Ecto neural progenitor cell (in vitro differentiated cells): Measurements from ENCODE around the gene RAB22A.
A peak's percentile ranks its signal among the peaks of the same experiment; 100 is the strongest.
"Not testable (repeated sequence)": the region's sequence is repeated elsewhere in the genome, so short reads cannot be mapped to it uniquely, and the experiment has no call there.

ENCODE experiments used
- DNase-seq: peaks from one replicate; pipeline ENCODE4 v3.0.0-alpha.2; 2018; ENCODE audit warnings: low spot score

Gene RAB22A

DNA sequence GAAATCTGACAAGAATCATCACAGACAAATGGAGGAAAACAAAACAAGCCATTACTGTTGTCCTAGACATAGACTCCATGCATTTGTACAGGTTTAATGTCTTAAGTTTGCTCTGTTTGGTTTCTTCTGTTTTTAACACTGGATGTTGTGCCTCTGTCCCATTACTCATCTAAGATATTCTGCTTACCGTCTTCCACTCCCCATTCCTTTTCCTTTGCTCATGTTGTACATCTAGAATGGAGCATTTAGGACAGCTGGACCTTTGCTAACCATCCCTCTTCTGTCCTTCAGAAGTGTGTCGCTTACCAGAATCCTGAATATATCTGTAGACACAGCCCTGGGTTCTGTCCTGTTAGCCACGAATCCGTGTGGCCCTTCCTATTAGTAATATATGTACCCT lies 35.2 kb downstream of the RAB22A start:
- DNase-seq, result no peak

DNA sequence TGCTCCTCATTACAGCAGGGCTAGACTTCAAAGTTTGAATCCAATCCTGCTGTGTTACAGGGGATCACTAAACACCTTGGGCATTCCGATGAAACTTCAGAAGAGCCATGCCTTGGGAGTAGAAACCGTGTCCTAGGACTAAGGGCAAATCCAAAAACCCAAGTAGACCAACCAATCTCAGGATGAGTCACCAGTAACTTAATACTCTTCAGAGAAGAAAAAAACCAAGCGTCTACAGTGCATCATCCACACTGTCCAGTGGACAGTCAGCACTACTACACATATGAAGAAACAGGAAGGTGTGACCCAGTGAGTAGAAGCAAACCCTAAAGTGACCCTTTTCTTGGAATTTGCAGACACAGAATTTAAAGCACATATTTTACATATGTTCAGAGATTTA lies 40.1 kb downstream of the RAB22A start:
- no peak for DNase-seq

DNA sequence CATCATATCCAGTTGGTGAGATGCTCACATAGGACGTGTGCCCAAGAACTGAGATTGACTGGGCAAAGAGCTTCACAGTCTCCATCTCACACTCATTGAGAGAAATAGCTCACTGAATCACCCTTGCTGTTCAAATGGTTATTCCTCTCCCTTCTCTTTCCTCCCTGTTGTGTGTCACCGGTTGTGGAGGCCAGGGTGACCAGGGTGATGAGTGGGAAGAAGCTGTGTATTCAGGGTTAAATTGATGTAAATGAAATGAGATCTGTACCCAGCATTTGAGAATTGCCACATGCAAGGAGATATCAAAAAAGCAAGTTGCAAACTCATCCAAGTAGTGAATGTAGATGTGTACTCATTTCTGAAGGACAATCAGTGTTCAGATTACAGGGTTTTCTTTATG lies 43.0 kb downstream of the RAB22A start:
- DNase-seq, result no peak

DNA sequence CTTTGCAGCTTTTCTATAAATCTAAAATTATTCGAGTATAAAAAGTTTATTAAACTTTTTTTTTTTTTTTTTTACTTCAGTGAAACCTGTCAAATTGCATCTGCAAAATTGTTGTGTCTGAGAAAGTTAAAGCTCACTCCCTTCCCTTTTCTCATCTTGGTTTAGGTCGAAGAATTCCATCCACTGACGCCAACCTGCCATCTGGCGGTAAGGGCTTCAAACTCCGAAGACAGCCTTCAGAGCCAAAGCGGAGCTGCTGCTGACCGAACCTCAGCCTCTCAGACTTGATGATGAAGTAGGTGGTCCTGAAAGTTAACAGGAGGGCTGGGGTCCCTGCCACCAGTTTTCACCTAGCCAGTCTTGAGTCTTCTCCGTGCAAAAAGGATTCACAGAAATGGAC lies 49.9 kb downstream of the RAB22A start:
- DNase-seq, result no peak

DNA sequence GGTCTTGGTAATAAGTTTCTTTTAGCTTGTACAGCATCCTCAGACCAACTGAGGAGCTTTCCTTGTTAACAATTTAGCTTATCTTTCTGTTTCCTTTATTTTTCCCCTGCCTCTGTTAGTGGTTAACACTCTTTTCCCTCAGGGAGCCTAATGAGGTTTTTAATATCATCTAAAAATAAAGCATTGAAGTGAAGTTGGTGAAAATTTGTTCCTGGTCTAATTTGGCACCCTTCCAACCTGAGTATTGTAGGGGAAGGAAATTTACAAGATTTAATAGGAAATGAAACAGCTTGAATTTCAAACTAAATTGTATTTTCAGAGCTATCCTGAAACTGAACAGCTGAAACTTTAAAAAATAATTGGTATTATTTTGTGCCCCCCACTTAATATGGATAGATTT lies 51.4 kb downstream of the RAB22A start:
- DNase-seq, result no peak

DNA sequence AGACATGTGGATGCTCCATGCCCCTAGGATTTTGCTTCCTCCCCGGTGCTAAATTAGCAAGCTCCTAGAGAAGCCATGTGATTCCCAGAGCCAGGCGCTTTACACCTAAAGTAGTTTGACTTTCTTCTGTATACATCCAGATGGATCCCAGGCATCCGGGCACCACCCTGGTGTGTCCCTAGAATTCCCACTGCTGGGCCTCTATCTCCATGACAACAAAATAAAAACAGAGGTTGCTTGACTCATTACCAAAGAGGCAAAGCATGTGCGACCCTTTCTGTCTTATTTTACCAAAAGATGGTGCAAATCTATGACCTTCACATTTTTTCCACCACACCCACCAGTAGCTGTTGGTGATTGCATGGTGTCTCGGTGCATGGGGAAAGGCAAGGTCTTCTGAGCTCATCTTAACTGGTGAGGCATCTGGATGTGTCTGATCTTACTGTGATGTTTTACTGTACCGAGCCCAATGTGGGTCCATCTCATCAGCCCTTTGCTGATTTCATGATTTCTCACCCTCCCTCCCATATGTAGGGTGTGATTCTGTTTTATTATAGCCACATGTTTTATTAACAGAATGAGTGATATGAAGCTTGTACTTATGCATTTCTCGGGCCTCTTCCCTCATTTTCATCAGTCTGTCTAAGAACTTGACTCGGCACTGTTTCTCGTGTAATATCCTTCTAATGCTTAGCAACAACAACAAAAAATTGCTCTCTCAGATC lies 52.1 kb downstream of the RAB22A start:
- DNase-seq, result no peak

DNA sequence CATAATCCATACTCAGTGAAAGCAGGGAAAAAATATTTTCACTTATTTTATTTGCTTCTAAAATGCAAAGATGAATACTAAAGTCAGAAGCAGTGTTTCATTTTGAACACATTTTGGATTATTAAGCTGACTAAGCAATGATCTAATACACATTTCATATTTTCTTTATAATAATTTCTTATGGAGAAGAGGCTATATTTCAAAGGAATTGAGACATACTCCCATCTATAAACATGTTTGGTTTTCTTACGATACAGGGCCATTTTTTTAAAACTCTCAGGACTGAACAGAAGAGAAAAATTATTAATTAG lies 52.6 kb downstream of the RAB22A start:
- no peak for DNase-seq

DNA sequence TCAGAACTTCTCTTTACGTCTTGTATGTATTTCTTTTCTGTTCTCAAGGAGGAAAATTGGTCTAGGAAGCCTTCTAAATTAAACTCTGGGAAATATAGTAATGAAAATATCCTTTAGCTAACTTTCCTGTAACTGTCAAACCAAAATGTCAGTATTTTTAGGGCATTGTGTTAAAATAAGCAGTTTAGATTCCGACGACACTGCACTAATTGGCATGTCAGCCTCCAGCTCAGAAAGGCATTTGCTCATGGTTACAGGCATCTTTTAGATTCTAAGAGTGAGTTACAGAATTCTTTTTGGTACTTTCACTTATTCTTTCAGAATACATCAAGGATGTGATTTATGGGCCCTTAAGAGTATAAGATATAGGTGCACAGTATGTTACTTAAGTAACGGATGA lies 53.5 kb downstream of the RAB22A start:
- DNase-seq, result no peak

DNA sequence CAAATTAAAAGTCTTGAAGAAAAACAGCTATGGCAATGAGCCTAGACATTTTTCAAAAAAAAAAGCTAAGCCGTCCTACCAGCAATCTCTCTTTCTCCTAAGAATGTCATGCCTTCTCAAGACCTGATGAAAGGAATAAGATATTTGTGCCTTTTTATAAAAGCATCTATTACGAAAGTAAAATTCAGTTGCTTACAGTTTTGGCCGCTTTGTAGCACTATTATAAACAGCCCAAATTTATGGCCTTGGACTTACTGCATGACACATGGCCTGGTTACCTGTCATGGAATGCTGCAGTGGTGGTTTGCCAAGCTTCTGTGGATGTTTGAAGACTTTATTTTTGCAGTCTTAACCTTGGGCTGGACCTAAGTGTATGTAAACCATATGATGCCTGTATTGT lies 57.4 kb downstream of the RAB22A start:
- no peak for DNase-seq

DNA sequence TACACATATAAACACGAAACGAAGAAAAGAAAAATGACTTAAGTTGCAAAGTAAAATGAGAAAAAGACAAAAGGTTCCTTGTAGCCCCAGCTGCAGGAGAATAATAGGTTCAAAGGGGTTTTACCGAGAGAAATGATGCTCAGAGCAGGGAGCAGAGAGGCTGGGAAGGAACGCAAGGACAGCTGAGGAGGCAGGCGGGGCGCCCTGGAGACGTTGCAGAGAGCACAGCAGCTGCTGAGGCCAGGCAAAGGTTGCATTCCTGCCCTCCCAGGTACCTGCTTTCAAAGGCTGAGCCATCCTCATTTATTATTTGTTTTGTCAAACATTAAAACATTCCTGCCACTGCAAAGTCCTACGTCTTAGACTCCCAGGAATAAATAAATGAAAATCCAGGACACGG lies 63.3 kb downstream of the RAB22A start:
- DNase-seq, result peak; percentile 56

DNA sequence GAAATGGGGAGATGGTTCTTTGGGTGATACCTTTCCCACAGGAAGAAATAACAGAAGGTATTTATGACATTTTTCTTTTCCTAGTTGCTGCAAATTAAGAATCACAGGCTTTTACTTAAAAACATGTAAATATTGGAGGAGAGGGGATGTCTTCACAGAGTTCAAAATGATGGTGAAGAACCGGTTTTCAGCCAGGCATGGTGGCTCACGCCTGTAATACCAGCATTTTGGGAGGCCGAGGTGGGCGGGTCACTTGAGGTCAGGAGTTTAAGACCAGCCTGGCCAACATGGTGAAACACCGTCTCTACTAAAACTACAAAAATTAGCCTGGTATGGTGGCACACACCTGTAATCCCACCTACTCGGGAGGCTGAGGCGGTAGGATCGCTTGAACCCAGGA lies 63.8 kb downstream of the RAB22A start:
- not testable (repeated sequence) for DNase-seq

DNA sequence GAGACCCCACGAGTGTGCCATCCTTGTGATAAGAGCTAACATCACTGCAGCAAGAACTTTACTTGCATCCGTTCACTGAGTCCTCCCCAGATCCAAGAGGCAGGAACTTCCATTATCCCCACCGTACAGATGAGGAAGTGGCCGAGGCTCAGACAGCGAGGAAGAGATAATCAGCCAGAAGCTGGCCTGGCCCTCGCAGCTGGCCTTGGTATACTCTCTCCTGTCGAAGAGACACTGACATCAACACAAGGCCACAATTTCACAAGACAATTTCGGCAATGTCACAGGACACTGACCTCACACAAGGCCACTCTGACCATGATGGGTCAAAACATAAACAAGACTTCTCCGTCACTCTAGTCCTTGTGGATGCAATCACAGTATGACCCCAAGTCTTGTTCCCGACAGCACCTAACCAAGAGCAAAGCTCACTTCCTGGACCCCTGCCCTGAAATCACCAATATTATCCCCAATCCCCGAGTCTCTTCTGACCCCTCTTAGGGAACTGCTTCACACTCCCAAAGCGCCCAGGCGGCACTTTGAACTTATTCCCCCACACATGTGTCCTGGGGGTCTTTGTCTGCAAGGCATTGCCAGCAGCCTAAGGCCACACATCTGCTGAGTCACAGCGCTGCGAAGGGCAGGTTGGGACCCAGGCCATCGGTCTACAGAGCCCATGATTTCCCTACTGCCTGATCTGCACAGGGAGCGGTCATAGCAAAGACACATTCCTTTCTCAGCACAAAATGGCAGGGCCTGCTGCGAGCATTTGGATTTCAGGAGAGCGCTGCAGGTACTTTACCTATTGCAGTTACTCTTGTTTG lies 64.7 kb downstream of the RAB22A start:
- DNase-seq, result peak; percentile 56

DNA sequence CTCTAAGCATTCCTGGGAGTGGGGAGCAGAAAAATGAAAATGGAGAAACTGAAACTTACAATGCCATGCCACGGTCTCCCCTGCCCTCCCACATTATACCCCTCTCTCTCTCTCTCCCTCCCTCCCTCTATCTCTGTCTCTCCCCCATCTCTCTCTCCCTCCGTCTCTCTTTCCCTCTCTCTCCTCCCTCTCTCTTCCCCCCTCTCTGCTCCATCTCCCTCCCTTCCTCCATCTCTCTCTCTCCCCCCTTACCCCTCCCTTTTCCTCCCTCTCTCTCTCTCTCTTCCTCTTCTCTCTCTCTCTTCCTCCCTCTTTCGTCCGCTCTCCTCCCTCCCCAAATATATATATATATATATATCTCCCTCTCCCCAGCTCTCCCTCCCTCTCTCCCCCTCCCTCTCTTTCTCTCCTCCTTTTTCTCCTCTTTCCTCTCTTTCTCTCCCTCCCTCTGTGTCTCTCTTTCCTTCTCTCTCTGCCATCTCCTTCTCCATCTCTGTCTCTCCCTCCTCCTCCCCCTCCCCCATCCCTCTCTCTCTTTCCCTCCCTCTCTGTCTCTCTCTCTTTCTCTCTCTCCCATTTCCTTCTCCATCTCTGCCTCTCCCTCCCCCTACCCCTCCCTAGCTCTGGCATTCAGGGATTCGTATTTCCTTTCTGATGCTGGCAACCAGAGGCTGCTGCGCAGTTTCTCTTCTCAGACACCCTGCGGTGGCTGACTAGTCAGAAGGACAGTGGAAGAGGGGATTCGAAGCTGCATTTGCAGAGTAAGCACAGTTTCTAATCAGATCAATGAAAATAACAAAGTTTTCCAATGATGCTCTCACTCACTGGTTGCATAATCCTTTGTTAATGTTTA lies 65.6 kb downstream of the RAB22A start:
- peak; percentile 51 for DNase-seq

DNA sequence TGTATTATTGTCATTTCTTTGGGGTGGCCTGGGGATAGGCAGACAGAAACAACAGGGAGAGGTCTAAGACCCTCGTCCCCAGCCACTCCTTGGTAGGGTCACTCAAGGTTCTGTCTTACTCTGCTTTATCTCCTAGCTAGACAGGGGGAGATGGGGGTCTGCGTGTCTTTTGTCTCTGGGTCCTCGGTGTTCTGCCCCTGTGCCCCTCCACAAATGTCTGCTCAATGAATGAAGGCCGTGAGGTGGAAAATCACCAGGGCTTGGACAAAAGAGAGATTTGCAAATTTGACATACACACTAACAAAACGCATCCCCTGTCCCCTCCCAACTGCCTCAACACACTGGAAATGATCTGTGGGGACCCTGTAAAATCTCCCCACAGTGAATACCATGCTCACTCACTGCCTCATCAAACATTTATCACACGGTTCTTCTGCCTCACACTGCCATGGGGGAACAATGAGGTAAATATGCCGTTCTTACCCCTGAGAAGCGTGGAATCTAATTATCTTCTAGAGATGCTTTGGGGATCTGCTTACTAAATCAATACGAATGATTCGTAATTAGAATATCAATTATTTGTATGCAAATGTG lies 66.3 kb downstream of the RAB22A start:
- peak; percentile 50 for DNase-seq

DNA sequence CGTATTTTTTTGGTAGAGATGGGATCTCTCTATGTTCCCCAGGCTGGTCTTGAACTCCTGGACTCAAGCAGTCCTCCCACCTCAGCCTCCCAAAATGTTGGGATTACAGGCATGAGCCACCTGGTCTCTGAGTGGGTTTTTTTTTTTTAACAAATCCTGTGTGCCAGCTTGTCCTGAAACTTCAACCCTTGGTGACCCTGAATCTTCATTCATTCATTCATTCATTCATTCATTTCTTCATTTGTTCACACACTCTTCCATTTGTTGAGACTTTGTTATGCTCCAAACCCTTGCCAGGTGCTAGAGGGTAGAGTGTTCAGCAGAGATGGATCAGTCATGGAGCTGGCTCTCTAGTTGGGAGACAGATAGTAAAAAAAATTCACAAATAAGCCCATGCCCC lies 67.5 kb downstream of the RAB22A start:
- DNase-seq, result no peak

DNA sequence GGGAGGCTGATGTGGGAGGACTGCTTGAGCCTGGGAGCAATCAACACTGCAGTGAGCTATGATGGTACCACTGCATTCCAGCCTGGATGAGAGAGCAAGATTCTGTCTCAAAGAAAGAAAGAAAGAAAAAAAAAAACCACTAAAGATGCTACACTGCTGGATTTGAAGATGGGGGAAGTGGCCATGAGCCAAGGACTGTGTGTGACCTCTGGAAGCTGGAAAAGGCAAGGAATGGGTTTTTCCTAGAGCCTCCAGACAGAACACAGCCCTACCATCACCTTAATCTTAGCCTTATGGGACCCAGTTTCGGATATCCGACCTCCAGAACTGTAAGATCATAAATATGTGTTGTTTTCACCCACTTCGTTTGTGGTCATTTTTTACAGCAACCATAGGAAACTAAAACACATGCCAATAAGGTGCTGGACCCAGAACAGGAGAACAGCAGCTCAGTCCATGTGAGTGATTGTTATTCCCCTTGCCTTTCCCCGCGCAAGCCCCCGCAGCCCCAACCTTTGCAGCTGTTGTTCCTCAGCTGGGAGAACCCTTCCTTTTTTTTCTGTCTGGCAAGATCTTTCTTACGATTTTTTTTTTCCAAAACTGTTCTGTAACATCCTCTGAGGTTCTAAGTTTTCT lies 68.4 kb downstream of the RAB22A start:
- no peak for DNase-seq

DNA sequence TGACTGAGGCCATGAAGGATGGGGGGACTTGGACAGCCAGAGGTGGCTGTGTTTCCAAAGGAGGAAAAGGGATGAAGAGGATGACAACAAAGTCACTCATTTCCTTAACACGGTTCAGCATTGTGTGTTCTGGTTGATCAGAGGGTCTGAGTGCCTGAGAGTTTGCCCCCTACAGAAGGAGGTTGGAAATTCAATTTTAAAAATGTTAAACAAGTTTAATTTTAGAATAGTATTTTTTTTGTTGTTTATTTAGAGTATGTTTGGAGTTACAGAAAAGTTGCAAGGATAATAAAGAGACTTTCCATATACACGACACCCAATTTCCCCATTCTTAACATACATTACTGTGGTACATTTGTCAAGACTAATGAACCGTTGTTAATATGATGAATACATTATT lies 69.2 kb downstream of the RAB22A start:
- DNase-seq, result no peak

DNA sequence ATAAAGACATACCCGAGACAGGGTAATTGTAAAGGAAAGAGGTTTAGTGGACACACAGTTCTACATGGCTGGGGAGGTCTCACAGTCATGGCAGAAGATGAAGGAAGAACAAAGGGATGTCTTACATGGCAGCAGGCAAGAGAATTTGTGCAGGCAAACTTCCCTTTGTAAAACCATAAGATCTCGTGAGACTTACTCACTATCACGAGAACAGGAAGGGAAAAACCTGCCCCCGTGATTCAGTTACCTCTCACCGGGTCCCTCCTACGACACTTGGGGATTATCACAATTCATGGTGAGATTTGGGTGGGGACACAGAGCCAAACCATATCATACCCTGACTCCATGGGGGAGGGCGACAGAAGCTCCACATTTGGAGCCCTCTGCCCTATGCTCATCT lies 72.1 kb downstream of the RAB22A start:
- DNase-seq, result no peak

DNA sequence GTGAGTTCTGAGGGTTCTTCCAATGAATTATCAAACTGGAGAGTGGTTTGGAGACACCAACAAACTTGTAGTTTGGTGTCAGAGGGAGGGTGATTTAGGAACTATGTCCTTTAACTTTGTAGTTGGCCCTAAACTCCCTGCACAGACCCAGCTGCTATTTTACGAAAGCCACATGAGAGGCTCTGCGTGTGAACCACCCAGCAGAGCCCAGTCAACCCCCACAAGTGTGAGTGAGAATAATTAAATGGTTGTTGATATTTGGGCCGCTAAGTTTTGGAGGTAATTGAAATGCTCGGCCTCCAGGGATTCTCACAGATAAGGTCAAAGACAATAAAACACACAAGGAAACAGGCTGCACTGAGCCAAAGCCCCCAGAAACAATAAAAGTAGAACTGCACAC lies 72.6 kb downstream of the RAB22A start:
- DNase-seq, result no peak

DNA sequence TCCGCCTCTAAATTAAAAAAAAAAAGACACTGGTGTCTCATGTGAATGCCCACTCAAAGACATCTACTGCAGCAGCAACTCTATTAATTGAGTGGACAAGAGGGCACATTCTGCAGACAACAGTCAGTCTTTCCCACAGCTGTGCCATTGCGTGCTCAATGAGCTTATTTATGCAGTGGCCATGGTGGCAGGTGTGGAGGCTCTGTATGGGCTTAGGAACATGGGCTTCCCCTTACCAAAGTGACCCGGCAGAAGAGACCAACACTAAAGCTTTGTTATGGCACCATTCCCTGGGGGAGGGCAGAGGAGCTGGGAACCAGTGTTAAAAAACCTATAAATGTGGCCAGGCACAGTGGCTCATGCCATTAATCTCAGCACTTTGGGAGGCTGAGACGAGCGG lies 75.3 kb downstream of the RAB22A start:
- DNase-seq, result no peak

DNA sequence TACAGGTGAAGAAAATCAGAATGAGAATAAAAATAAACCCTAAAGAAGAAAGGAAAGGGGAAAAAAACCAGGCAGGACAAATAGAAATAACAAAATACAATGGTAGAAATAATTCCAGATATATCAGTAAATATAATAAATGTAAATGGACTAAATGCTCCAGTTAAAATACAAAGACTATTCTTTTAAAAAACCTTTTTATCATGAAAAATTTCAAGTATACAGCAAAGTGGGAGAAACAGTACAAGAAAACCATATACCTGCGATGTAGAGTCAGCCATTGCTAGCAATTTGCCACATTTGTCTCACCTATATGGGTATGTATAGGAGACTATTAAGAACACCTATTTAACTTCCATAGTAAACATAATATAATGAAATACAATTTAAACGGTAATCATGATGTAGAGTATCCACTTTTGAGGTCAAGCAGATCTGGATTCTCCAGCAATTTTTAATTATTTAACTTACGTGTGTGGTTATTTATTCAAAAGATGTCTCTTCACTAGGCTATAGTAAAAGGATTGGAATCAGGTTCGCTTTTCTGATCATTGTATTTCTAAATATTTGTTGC lies 78.6 kb downstream of the RAB22A start:
- no peak for DNase-seq

DNA sequence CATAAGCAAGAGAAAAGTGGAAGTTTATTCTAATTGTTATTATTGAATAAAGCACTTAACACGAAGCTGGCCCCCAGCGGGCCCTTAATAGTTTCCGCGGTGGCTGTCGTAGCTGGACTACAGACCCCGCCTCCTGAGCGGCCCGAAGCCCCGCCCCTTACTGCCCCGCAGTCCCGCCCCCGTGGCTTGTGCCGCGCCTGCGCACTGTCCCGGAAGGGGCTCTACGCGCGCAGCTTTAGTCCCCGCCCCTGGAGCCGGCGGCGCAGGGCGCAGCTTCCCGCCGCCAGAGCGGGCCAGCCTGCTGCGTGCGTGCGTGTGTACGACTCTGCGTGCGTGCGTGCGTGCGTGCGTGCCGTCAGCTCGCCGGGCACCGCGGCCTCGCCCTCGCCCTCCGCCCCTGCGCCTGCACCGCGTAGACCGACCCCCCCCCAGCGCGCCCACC lies 79.4 kb downstream of the RAB22A start, which contains the start of gene VAPB:
Gene VAPB (plus strand): TSS at position 348 of the 442 bp plus-strand sequence. CDS start 231 bp downstream, outside the sequence.
- peak; percentile 97 for DNase-seq
